GM19468 (cell line): Measurements from ENCODE around the gene ELAPOR2.
"Not testable (repeated sequence)": the region's sequence is repeated elsewhere in the genome, so short reads cannot be mapped to it uniquely, and the experiment has no call there.

Experiments used
- ATAC-seq: cut with Tn5 transposase; IDR thresholded peaks from one replicate; pipeline ENCODE4 v1.9.1; 2021; ENCODE audit warnings: mild to moderate bottlenecking, moderate library complexity, moderate number of reproducible peaks; ENCODE audit not compliant: unreplicated experiment; ENCODE audit errors: extremely low read depth

Gene ELAPOR2, protein sequence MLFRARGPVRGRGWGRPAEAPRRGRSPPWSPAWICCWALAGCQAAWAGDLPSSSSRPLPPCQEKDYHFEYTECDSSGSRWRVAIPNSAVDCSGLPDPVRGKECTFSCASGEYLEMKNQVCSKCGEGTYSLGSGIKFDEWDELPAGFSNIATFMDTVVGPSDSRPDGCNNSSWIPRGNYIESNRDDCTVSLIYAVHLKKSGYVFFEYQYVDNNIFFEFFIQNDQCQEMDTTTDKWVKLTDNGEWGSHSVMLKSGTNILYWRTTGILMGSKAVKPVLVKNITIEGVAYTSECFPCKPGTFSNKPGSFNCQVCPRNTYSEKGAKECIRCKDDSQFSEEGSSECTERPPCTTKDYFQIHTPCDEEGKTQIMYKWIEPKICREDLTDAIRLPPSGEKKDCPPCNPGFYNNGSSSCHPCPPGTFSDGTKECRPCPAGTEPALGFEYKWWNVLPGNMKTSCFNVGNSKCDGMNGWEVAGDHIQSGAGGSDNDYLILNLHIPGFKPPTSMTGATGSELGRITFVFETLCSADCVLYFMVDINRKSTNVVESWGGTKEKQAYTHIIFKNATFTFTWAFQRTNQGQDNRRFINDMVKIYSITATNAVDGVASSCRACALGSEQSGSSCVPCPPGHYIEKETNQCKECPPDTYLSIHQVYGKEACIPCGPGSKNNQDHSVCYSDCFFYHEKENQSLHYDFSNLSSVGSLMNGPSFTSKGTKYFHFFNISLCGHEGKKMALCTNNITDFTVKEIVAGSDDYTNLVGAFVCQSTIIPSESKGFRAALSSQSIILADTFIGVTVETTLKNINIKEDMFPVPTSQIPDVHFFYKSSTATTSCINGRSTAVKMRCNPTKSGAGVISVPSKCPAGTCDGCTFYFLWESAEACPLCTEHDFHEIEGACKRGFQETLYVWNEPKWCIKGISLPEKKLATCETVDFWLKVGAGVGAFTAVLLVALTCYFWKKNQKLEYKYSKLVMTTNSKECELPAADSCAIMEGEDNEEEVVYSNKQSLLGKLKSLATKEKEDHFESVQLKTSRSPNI

DNA sequence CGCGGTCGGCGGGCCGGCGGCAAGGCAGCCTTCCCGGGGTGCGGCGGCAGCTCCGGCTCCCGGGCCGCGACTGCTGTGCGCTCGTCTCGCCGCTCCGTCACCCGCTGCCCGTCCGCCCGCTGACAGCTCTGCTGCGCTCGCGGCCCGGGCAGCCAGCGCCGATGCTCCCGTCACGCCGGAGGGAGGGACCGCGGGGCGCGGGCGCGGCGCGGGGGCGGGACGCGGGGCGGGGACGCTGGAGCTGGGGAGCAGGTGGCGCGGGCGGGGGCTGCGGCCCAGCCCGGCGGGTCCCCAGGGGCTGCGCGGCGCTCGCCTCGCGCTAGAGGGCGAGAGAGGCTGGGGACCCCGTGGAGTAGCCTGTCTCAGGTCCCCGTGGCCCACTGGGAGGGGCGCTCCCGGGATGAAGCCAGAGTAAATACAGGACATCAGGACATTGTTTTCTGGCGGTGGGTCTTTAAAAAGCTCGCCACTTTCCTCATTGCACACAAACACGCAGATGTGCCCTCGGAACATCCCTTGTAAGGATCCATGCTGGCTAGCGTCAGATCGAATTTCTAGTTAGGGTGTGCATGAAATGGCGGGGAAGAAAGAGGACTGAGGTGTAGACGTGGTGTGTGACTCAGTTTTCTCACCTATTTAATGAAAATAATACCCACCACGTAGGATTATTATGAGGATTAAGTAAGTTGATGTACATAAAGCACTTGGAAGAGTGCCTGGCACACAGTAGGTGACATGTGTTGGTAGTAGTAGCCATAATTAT, at the start of gene ELAPOR2:
Gene ELAPOR2 (minus strand): TSS at position 130 of the 763 bp plus-strand sequence. CDS start 141 bp downstream, outside the sequence.
- peak; percentile 98 for ATAC-seq

DNA sequence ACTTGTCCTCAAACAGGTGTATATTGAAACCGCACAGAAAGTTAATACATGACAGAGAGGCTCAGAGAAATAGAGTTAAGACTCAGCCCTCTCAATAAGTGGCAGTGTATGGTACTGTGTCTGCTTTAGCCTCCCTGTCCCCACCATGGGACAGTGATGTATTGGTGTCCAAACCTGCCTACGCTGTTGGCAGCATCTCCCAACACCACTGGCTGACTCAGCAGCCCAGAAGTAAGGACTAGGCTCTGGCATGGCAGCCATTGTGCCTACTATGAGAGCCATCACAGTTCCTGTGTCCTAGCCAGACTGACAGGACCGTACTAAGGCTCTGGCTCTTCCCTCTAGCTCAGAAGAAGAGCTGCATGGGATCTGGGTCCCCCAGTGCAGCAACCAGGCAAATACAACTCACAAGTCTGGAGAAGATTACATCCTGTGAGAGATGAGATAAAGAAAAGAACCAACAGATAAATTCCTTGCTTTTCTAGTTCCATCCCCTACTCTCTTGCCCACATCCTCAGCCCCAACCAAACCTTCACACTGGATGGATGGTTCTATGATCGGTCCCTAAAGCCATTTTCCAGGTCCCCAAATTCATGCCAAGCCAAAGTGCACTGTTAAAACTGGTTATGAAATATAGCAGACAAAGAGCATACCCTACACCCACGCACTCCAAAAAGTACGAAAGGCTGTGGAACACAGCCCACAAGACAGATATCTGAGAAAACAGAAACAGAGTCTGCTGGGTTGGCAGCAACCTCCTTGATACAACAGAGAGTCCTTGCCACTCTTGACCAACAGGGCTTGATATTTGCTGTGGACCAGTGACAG, 48.7 kb upstream of the ELAPOR2 start:
- ATAC-seq, result no peak

DNA sequence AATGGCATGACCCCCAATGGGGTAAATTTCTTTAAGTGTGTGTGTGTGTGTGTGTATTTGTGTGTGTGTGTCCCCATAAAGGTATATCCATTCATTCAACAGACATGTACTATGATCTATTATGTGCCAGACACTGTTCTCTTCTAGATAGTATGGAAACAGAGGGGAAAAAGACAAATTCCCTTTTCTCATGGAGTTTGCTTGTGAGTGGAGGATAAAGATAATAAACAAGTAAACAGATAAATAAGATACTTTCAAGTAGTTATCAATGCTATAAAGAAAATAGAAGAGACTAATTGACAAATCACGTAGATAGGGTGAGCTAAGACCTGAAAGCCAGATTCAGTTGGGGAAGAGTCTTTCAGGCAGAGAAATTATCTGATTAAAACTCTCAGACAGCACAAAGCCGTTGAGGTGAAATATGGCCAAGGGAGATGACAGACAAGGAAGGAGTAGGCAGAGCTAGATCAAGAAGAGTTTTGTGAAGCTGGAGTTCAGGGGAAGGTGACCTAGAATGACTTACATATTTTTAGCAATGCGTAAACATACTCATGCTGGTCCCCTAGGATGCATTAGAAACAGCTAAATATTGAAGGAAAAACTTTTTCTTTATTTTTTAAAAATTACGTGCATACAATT, 47.6 kb upstream of the ELAPOR2 start:
- ATAC-seq, result no peak

DNA sequence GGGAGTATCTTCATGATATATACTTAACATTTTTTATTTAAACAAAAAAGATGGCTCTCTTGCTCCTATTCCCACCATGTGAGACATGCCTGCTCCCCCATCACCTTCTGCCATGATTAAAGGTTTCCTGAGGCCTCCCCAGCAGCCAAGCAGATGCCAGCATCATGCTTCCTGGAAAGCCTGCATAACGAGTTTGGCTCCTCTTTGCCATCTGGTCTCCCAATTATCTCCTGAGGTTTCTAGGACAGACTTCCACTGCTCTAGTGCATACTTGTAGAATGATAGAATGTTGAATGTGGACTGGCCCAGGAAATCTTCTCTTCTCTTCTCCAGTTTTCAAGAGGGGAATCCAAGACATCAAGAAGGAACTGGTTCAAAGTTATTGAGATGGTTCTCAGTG, 45.9 kb upstream of the ELAPOR2 start:
- no peak for ATAC-seq

DNA sequence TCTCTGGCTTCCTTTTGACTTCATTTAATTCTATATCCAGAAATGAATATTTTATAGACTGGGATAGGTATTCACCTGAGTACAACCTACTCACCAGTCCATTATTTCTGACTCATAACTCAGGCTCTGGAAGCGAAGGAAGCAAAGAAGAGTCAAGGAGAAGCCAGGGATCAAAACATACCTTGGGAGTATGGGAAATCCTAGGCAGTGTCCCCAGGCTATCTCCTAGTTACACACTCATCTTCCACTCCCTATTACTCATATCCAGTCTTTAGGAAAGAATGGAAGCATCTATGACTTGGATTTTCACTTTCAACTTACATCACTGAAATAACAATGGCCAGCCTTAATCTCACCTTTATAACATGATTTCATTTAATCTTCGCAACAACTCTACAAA, 40.9 kb upstream of the ELAPOR2 start:
- ATAC-seq, result no peak

DNA sequence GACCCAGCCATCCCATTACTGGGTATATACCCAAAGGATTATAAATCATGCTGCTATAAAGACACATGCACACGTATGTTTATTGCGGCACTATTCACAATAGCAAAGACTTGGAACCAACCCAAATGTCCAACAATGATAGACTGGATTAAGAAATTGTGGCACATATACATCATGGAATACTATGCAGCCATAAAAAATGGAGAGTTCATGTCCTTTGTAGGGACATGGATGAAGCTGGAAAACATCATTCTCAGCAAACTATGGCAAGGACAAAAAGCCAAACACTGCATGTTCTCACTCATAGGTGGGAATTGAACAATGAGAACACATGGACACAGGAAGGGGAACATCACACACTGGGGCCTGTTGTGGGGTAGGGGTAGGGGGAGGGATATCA, 37.9 kb upstream of the ELAPOR2 start:
- not testable (repeated sequence) for ATAC-seq

DNA sequence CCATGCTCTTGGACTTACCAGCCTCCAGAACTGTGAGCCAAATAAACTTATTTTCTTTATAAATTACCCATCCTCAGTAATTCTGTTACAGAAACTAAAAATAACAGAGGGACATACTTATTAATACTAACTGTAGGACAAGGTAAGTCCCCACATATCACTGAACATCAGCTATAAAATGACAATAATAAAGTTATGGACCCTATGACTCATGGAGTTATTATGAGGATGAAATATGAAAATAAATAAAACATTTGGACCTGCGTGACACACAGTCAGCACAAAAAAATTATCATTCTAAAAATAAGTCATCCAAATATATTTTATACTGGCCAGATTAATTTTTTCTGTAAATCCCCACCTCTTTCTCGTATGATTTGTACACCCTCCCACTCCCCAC, 34.9 kb upstream of the ELAPOR2 start:
- no peak for ATAC-seq

DNA sequence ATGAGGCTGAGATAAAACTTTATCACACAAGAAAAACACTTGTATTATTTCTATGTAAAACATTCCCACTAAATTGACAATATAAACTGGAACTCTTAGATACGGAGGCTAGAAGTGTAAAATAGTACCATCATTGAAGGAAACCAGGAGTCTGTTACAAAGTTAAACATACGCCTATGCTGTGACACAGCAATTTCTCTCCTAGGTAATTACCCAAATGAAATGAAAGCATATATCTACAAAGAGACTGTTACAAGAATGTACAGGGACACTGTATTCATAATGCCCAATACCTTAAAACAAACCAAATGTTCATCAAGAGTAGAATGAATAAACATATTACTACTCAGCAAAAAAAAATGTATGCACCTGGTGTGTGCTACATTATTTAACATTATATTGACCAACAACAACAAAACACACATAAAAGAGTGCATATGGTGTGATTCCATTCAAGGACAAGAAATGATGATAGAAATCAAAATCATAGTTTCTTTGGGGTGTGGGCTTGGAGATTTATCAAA, 33.2 kb upstream of the ELAPOR2 start:
- ATAC-seq, result no peak

DNA sequence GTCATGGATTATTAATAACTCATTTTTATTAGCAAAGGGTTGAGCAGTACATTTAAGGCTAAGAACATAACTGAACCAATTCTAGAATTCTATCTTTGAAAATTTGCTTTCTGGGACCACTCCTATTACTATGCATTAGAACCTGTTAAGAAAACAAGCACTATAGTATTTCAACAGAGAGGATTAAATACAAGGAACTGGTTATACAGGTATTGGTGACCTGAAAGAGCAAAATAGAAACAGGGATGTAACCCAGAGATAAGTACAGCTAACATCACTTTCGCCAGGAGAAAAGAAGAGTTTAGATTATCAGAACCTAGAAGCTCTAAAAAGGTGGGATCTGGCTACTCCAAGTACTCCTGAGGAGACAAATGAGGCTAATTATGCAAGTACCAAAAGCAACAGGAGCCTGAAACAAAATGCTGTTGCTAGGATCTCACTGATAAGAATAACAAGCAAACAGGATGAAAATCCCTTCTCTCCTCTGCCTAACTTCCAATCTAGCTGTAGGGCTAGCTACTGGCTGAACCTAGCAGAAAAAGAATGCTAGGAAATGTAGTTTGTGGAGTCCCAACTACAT, 32.1 kb upstream of the ELAPOR2 start:
- no peak for ATAC-seq

DNA sequence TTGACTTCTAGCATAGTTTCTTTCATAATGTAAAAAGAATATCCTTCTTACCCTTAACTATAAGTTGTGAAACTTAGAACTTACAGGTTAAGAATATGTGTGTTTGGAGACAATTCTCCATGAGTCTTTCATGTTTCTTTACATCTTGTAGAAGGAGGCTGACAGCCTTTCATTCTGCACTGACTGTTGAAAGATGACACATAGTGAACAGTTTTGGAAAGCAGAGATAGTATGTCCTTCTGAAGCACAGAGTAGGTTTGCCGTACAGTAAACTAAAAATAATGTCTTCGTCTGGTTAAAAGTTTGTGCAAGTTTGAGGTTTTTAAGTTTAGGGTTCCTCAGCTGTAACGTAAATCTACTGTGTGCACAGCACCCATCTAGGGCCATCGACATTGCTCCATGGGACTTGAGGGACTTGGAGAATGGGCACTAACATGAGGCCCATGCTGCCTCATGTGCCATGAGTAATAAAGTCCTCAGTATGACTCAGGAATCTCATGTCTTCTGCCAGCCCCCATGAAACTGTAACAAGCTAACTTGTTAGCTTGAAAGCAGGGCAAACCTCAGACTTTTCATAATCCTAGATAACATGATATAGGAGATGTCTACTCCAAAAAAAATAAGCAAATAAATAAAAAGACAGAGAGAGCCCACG, 24.5 kb upstream of the ELAPOR2 start:
- no peak for ATAC-seq

DNA sequence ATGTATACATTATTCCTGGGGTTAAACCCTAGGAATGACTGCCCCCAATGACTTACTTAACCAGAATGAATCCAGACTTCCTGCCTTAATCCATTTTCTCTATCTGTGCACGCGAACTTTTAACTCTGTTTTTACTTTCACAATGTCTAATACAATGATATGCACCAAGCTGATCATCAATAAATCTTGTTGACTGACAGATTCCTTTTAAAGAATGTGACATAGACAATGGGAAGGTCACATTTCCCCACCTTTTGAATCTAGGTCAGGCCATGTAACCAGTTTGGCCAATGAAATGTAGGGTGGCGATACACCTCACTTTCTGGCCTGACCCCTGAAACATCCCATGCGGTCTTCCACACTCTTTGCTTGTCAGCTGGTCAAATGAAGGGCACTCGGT, 23.2 kb upstream of the ELAPOR2 start:
- ATAC-seq, result no peak

DNA sequence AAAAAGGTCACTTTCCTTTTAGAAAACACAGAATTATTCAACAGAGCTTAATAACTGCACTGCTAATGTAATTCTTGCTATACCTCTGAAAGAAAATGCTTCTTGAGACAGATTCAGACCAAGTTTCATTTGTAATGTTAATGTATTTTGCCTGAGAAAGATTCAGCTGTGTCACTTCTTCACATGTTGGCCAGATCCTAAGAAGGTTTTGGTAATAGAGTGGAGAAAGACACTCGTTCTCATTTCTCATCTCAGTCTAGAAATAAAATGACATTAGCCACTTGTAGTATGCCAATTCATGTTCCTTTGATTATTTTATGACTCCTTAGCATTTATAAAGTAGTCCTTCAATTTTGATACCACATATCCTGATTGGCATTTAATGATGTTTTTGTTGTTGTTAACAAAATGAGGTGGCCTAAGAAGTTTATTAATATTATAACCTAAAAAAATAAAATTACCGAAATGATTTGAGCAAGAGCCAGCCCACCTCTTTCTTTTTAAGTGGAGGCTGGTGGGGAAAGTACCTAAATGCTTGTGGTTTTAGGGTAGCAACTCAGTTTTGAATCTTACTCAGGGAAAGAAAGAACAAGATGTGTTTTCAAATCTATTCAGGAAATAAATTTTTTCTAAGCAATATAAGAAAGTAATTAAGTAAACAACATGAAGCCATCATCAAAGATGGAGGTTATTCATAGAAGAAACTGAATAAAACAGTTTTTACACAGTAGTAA, 16.4 kb upstream of the ELAPOR2 start:
- ATAC-seq, result no peak

DNA sequence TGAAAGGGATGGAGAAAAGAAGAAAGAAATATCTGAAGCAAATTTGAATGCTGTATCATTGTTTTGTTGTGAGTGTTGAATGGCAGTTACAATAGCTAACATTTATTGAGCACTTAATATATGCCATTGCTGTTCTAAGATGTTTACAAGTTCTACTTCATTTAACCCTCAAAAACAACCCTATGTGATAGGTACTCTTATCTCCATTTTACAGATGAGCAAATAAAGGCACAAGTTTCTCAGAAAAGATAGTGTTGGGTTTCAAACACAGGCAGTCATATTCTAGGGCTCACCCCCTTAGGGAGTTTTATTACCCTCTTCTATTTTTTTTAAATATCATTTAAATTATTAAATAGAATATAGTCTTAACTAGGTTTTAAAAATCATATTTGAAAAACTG, 8.3 kb upstream of the ELAPOR2 start:
- no peak for ATAC-seq

DNA sequence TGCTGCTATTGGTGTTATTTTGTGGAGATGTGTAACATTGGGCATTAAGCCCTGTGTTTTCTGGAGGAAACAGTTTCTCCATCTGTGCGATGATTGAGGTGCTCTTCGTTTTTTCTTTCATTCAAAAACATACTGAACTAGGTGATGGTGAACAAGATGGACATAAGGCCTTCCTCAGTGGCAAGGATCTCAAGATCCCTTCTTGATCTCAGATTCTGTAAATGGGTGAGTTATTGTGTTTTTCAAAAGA, 759 bp upstream of the ELAPOR2 start:
- no peak for ATAC-seq

DNA sequence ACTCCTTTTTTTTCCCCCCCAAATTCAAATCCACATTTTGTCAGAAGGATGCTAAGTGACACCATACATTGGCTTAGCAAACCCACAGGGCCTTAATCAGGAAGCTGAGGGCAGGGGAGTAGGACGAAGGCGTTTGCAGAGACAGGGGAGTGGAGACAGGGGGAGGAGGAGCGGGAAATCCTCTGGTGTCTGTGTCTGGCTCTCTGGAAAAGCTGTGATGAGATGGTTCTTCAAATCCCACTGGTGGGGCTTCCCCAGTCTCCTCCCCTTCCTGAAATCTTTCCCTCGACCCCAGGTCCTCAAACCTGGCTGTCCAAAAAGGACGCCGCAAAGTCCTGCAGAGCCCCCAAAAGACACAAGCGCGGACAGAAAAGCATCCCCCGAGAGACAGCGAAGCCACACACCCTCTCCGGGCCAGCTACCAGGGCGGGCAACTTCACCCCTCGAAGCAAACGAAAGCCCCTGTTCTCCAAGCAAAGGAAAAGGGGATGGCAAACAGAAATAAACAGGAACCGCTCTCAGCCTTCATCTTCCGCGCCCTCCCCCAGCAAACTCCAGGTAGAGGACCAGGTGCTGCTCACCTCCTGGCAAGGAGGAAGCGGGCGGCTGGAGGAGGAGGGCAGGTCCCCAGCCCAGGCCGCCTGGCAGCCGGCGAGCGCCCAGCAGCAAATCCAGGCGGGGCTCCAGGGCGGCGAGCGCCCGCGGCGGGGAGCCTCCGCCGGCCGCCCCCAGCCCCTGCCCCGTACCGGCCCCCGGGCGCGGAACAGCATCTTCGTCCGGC, 520 bp downstream of the ELAPOR2 start:
- ATAC-seq, result peak; percentile 15

DNA sequence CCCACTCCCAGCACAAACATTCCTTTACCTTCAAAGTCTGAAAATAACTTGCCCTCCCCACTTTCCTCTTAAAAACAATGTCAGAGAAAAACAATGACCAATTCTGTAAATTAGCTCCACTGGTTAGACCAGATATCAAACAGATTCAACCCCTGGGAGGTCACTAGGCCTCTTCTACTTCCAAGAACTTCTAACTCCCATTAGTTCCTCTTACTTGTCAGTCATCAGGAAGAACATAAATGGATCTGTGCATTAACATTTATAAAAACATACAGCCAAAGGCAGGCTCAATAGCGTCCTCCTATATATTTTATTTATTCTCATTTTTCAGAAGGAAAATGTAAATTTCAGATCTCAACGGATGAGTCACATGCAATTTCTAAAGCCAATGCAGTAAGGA, 2.2 kb downstream of the ELAPOR2 start:
- no peak for ATAC-seq

DNA sequence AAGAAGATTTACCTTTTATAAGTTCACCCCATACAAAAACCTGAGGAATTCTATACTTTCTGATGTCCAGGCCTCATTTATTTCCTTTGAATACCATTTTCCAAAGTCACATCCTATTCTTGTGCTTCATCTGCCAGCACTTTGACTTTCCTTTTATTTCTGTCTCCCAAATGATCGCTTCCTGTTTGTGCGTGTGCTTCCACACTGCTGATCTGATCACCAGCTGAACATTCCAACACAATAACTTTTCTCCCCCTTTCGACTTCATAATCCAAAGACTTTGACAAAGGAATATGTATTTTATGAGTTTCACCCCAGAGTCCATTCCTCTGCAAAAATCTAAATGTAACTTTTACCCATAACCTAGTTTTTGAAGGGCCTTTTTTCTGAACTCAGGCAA, 3.1 kb downstream of the ELAPOR2 start:
- no peak for ATAC-seq
